ENCODE results near the gene AADACL4. TPM values are rescaled to one million over a fixed set of nuclear protein-coding genes. Genes with fewer than 3 reads are reported as not detected.
"Not testable (repeated sequence)": the region's sequence is repeated elsewhere in the genome, so short reads cannot be mapped to it uniquely, and the experiment has no call there.

Gene AADACL4
- total RNA-seq, 1 experiment from 2014 or later = not detected

- Histone ChIP-seq H4K5ac (ENCODE audit: insufficient read length, low read depth, low read length) (no peak overlapping the region), H3K79me1 (ENCODE audit: insufficient read depth, low read depth, low read length, poor library complexity, severe bottlenecking) (no peaks in the 10 kb centered on the region), H2BK120ac (ENCODE audit: low read depth, low read length, poor library complexity, severe bottlenecking) (peak overlapping the region; percentile 29), H3K4me1 (ENCODE audit: insufficient read depth, low read length) (peaks cover 20% of the 10 kb centered on the region; the same call in 1 of the 2 replicates), H3K56ac (ENCODE audit: insufficient read length, low read depth, low read length) (no peak overlapping the region), H3K9me3 (ENCODE audit: control insufficient read depth, low read depth, low read length) (no peaks in the 10 kb centered on the region), H3K79me2 (ENCODE audit: insufficient read depth, low read length) (no peaks in the 10 kb centered on the region), H4K91ac (ENCODE audit: insufficient read length, low read depth, low read length) (no peak overlapping the region), H3K4ac (ENCODE audit: low read depth, low read length) (no peak overlapping the region), H2BK12ac (ENCODE audit: insufficient read length, low read depth, low read length) (no peak overlapping the region), H2AFZ (ENCODE audit: low read length) (no peak overlapping the region), H2AK5ac (ENCODE audit: insufficient read length, low read length) (no peak overlapping the region), H3K18ac (ENCODE audit: insufficient read length, low read depth, low read length) (no peak overlapping the region), H2BK5ac (ENCODE audit: insufficient read length, low read length) (no peak overlapping the region), H3K27me3 (ENCODE audit: insufficient read depth, low read length) (no peaks in the 10 kb centered on the region), H3K23ac (ENCODE audit: insufficient read length, low read depth, low read length) (no peak overlapping the region), H3K27ac (ENCODE audit: insufficient read length, low read depth, low read length) (no peak overlapping the region), H3K4me2 (ENCODE audit: insufficient read depth, insufficient read length, low read length) (no peak overlapping the region), H2BK15ac (ENCODE audit: low read depth, low read length) (no peak overlapping the region), H3K9ac (ENCODE audit: extremely low read depth, insufficient read length, low read length) (no peak overlapping the region), H3K14ac (ENCODE audit: insufficient read depth, low read length) (0 out of 2 replicates have a peak overlapping the region, but pooled peaks have one; percentile 29), H4K8ac (replicated peaks; ENCODE audit: insufficient read length, low read depth, low read length) (no peak overlapping the region), H3T11ph (ENCODE audit: low read length) (no peak overlapping the region), H2BK20ac (ENCODE audit: low read depth, low read length, poor library complexity, severe bottlenecking) (peak overlapping the region; percentile 99), H4K20me1 (ENCODE audit: control insufficient read depth, insufficient read depth, insufficient read length) (no peaks in the 10 kb centered on the region), H3K23me2 (ENCODE audit: insufficient read length, low read depth, low read length, poor library complexity, severe bottlenecking) (no peaks in the 10 kb centered on the region)
- Mint-ChIP-seq H3K9me3 (no peaks in the 10 kb centered on the region), H3K36me3 (ENCODE audit: insufficient read depth in 1 of 3, low read depth in 3 of 3) (no peaks in the 10 kb centered on the region; a peak in 1 of 7 replicates), H3K4me3 (no peak overlapping the region), H3K27ac (peak overlapping the region in 1 of 3 experiments; percentile 84; a peak in 3 of 7 replicates), H3K4me1 (peaks cover 62 to 63% of the 10 kb centered on the region in 2 experiments), H3K27me3 (ENCODE audit: low read depth) (no peaks in the 10 kb centered on the region)
- no CpG with 5 or more reads among the region's 8 CpGs for WGBS (ENCODE audit: extremely low coverage, insufficient read length, low lambda C conversion rate)
- DNase-seq = no peak
- no peak for TF ChIP-seq CTCF (conservative IDR thresholded peaks at IDR 0.05)
These were observed 69.0 kb downstream of the AADACL4 start for GRCh38 chr1:12712929-12713328.

- not testable (repeated sequence) for H3K9me3 Mint-ChIP-seq; H3K27me3 ChIP-seq (ENCODE audit: insufficient read depth, low read length); H4K8ac ChIP-seq (replicated peaks; ENCODE audit: insufficient read length, low read depth, low read length); H4K20me1 ChIP-seq (ENCODE audit: control insufficient read depth, insufficient read depth, insufficient read length); H3K9ac ChIP-seq (ENCODE audit: extremely low read depth, insufficient read length, low read length); H3K79me2 ChIP-seq (ENCODE audit: insufficient read depth, low read length); H3T11ph ChIP-seq (ENCODE audit: low read length); H3K14ac ChIP-seq (ENCODE audit: insufficient read depth, low read length); H3K36me3 Mint-ChIP-seq (ENCODE audit: insufficient read depth in 1 of 3, low read depth in 3 of 3); H2BK15ac ChIP-seq (ENCODE audit: low read depth, low read length); H2AK5ac ChIP-seq (ENCODE audit: insufficient read length, low read length); H2BK12ac ChIP-seq (ENCODE audit: insufficient read length, low read depth, low read length); H3K4me2 ChIP-seq (ENCODE audit: insufficient read depth, insufficient read length, low read length); H3K27ac ChIP-seq (ENCODE audit: insufficient read length, low read depth, low read length); H3K27me3 Mint-ChIP-seq (ENCODE audit: low read depth); H3K56ac ChIP-seq (ENCODE audit: insufficient read length, low read depth, low read length); H3K23me2 ChIP-seq (ENCODE audit: insufficient read length, low read depth, low read length, poor library complexity, severe bottlenecking); H4K5ac ChIP-seq (ENCODE audit: insufficient read length, low read depth, low read length); H3K23ac ChIP-seq (ENCODE audit: insufficient read length, low read depth, low read length); H4K91ac ChIP-seq (ENCODE audit: insufficient read length, low read depth, low read length); H3K9me3 ChIP-seq (ENCODE audit: control insufficient read depth, low read depth, low read length); H3K79me1 ChIP-seq (ENCODE audit: insufficient read depth, low read depth, low read length, poor library complexity, severe bottlenecking); H2BK20ac ChIP-seq (ENCODE audit: low read depth, low read length, poor library complexity, severe bottlenecking); H2BK5ac ChIP-seq (ENCODE audit: insufficient read length, low read length); H2AFZ ChIP-seq (ENCODE audit: low read length); H3K4ac ChIP-seq (ENCODE audit: low read depth, low read length)
- no CpG with 5 or more reads among the region's 5 CpGs for WGBS (ENCODE audit: extremely low coverage, insufficient read length, low lambda C conversion rate)
- peaks cover 64% of the 10 kb centered on the region in 2 experiments for H3K4me1 Mint-ChIP-seq
- peaks cover 20% of the 10 kb centered on the region; the same call in 1 of the 2 replicates for H3K4me1 ChIP-seq (ENCODE audit: insufficient read depth, low read length)
- H3K4me3 Mint-ChIP-seq = peak overlapping the region in 1 of 2 experiments; percentile 54; a peak in 2 of 5 replicates
- peak overlapping the region in 2 of 3 experiments; percentile 91 to 93; a peak in 5 of 7 replicates for H3K27ac Mint-ChIP-seq
- H2BK120ac ChIP-seq (ENCODE audit: low read depth, low read length, poor library complexity, severe bottlenecking) = peak overlapping the region; percentile 4
- peak overlapping the region; percentile 19 for H3K18ac ChIP-seq (ENCODE audit: insufficient read length, low read depth, low read length)
- DNase-seq = peak; percentile 63
These were observed 69.8 kb downstream of the AADACL4 start for GRCh38 chr1:12713651-12714050.

Data from H9 (cell line).